ENCODE measurements around the gene GRM4. TPM values are rescaled to one million over a fixed set of nuclear protein-coding genes. Genes with fewer than 3 reads are reported as not detected.

The GRM4 gene
- polyA plus RNA-seq, 1 of the 3 experiments (the other 2 are of a cell fraction) = not detected

GRCh38 chr6:33974471-33974870 is 171.4 kb downstream of the GRM4 start:
- TF ChIP-seq RFX5 (IDR thresholded peaks at IDR 0.05; ENCODE audit: low read length) = no peak
- no peak for TF ChIP-seq SIN3A (IDR thresholded peaks at IDR 0.05; ENCODE audit: borderline replicate concordance, low read depth, low read length)
- no peak for TF ChIP-seq IRF3 (IDR thresholded peaks at IDR 0.05; ENCODE audit: low read depth, low read length)
- TF ChIP-seq TEAD4 (IDR thresholded peaks at IDR 0.05; ENCODE audit: borderline replicate concordance, insufficient read depth) = no peak
- TF ChIP-seq TAF1 (IDR thresholded peaks at IDR 0.05; ENCODE audit: borderline replicate concordance, low read depth, low read length) = no peak
- no peak for TF ChIP-seq USF2 (IDR thresholded peaks at IDR 0.05; ENCODE audit: borderline replicate concordance, low read depth, low read length)
- no peak for TF ChIP-seq TCF12 (IDR thresholded peaks at IDR 0.05)
- TF ChIP-seq JUND (IDR thresholded peaks at IDR 0.05) = no peak
- TF ChIP-seq NFIC (IDR thresholded peaks at IDR 0.05; ENCODE audit: borderline replicate concordance) = no peak
- TF ChIP-seq ZBTB33 (IDR thresholded peaks at IDR 0.05; ENCODE audit: borderline replicate concordance, low read depth) = no peak
- no peak for TF ChIP-seq CHD2 (IDR thresholded peaks at IDR 0.05; ENCODE audit: low read length, partially characterized antibody)
- Histone ChIP-seq H3K4me1 (ENCODE audit: control insufficient read depth in 1 of 2, insufficient read depth in 2 of 2, low read depth in 1 of 2, low read length in 1 of 2) (peaks cover 0 to 5% of the 10 kb centered on the region in 2 experiments; a peak in 1 of 4 replicates), H3K9me3 (no peaks in the 10 kb centered on the region), H3K79me2 (ENCODE audit: insufficient read depth) (no peaks in the 10 kb centered on the region), H3K9me2 (no peaks in the 10 kb centered on the region), H4K20me1 (ENCODE audit: insufficient read depth) (no peaks in the 10 kb centered on the region), H3F3A (replicated peaks; ENCODE audit: insufficient read depth) (no peaks in the 10 kb centered on the region), H3K27me3 (ENCODE audit: insufficient read depth) (peaks cover 7% of the 10 kb centered on the region; the same call in 1 of the 2 replicates), H3K36me3 (replicated peaks in 1 of 2; ENCODE audit: control insufficient read depth in 1 of 2, insufficient read depth in 2 of 2, low read length in 1 of 2) (no peaks in the 10 kb centered on the region), H3K27ac (ENCODE audit: low read depth in 2 of 2, low read length in 1 of 2) (no peak overlapping the region), H3K9ac (no peak overlapping the region), H3K4me3 (ENCODE audit: low read depth in 2 of 2, low read length in 1 of 2) (no peak overlapping the region), H2AFZ (ENCODE audit: low read depth) (no peak overlapping the region), H3K4me2 (no peak overlapping the region)
- DNase-seq = peak; percentile 11
- POLR2A ChIA-PET = no interaction called here
- 72% methylated on average over 2 of the region's 2 CpGs for WGBS (ENCODE audit: low lambda C conversion rate)
- CTCF ChIA-PET = interaction anchor here (1.2 to 1.5 kb wide), 2 partner anchors 81 to 181 kb away, joined by 5 read pairs; no protein-coding TSS in a partner anchor

- Histone ChIP-seq H3K27me3 (ENCODE audit: insufficient read depth) (peaks cover 7% of the 10 kb centered on the region; the same call in 1 of the 2 replicates), H3F3A (replicated peaks; ENCODE audit: insufficient read depth) (no peaks in the 10 kb centered on the region), H3K79me2 (ENCODE audit: insufficient read depth) (no peaks in the 10 kb centered on the region), H4K20me1 (ENCODE audit: insufficient read depth) (no peaks in the 10 kb centered on the region), H3K4me1 (ENCODE audit: control insufficient read depth in 1 of 2, insufficient read depth in 2 of 2, low read depth in 1 of 2, low read length in 1 of 2) (peaks cover 0 to 5% of the 10 kb centered on the region in 2 experiments; a peak in 1 of 4 replicates), H2AFZ (ENCODE audit: low read depth) (no peak overlapping the region), H3K4me2 (no peak overlapping the region), H3K9me2 (no peaks in the 10 kb centered on the region), H3K9ac (no peak overlapping the region), H3K4me3 (ENCODE audit: low read depth in 2 of 2, low read length in 1 of 2) (no peak overlapping the region), H3K36me3 (replicated peaks in 1 of 2; ENCODE audit: control insufficient read depth in 1 of 2, insufficient read depth in 2 of 2, low read length in 1 of 2) (no peaks in the 10 kb centered on the region), H3K27ac (ENCODE audit: low read depth in 2 of 2, low read length in 1 of 2) (no peak overlapping the region), H3K9me3 (no peaks in the 10 kb centered on the region)
- ChIA-PET POLR2A (no interaction called here), CTCF (interaction anchor here (1.2 to 1.5 kb wide), 2 partner anchors 81 to 181 kb away, joined by 5 read pairs; no protein-coding TSS in a partner anchor)
- no peak for DNase-seq
- WGBS (ENCODE audit: low lambda C conversion rate) = 69% methylated on average over 4 of the region's 4 CpGs
- TF ChIP-seq TAF1 (IDR thresholded peaks at IDR 0.05; ENCODE audit: borderline replicate concordance, low read depth, low read length) = no peak
- TF ChIP-seq TCF12 (IDR thresholded peaks at IDR 0.05) = no peak
- TF ChIP-seq CHD2 (IDR thresholded peaks at IDR 0.05; ENCODE audit: low read length, partially characterized antibody) = no peak
- no peak for TF ChIP-seq USF2 (IDR thresholded peaks at IDR 0.05; ENCODE audit: borderline replicate concordance, low read depth, low read length)
- TF ChIP-seq PBX3 (IDR thresholded peaks at IDR 0.05) = no peak
- TF ChIP-seq NFIC (IDR thresholded peaks at IDR 0.05; ENCODE audit: borderline replicate concordance) = no peak
- TF ChIP-seq TEAD4 (IDR thresholded peaks at IDR 0.05; ENCODE audit: borderline replicate concordance, insufficient read depth) = no peak
- no peak for TF ChIP-seq RAD21 (IDR thresholded peaks at IDR 0.05; ENCODE audit: low read length)
- TF ChIP-seq RFX5 (IDR thresholded peaks at IDR 0.05; ENCODE audit: low read length) = no peak
- TF ChIP-seq YY1 (IDR thresholded peaks at IDR 0.05; ENCODE audit: low read depth) = no peak
- TF ChIP-seq REST (IDR thresholded peaks at IDR 0.05; ENCODE audit: low read depth, low read length) = no peak
- no peak for TF ChIP-seq NRF1 (IDR thresholded peaks at IDR 0.05; ENCODE audit: low read depth, low read length)
These were observed 171.9 kb downstream of the GRM4 start for GRCh38 chr6:33974030-33974429.

Data from SK-N-SH (cell line).